DND-41 (cell line): ENCODE data around the gene TRMT10B.

Experiments used
- ATAC-seq: fragments of 200-7000 bp; cut with Tn5 transposase; 3 replicates; pipeline ENCODE4 v1.9.1; 2021; ENCODE audit warnings: low read depth; ENCODE audit not compliant: insufficient read depth
- DNase-seq: peaks from one replicate; pipeline ENCODE4 v3.0.0-alpha.2; 2020
- H2AFZ ChIP-seq: 2 replicates; pipeline ENCODE4 v1.6.0; 2012; ENCODE audit warnings: low read depth, low read length
- H3K27ac ChIP-seq: 2 replicates; pipeline ENCODE4 v1.5.1; 2012; ENCODE audit warnings: low read length, inconsistent platforms
- H3K27me3 ChIP-seq: fragments of 200-600 bp; sonication (generic); 2 replicates; pipeline ENCODE4 v1.6.0; 2012; ENCODE audit warnings: low read length, mild to moderate bottlenecking, inconsistent platforms; ENCODE audit not compliant: insufficient read depth, poor library complexity
- H3K36me3 ChIP-seq: 2 replicates; pipeline ENCODE4 v1.5.1; 2012; ENCODE audit warnings: low read length, inconsistent platforms; ENCODE audit not compliant: insufficient read depth
- H3K4me1 ChIP-seq: 2 replicates; pipeline ENCODE4 v1.5.1; 2012; ENCODE audit warnings: mild to moderate bottlenecking, low read length; ENCODE audit not compliant: insufficient read depth
- H3K4me2 ChIP-seq: 2 replicates; pipeline ENCODE4 v1.6.0; 2012; ENCODE audit warnings: mild to moderate bottlenecking, moderate library complexity, low read length, inconsistent platforms; ENCODE audit not compliant: insufficient read depth
- H3K4me3 ChIP-seq, 2 experiments: fragments of 200-600 bp in 1 of 2; shearing (Covaris generic) in 1 of 2; 2 replicates each; pipeline ENCODE4 v1.5.1; 2012 to 2016; ENCODE audit warnings: inconsistent platforms in 2 of 2, low read length in 2 of 2, mild to moderate bottlenecking in 2 of 2, low read depth in 1 of 2, moderate library complexity in 1 of 2
- H3K79me2 ChIP-seq: 2 replicates; pipeline ENCODE4 v1.6.0; 2012; ENCODE audit warnings: low read length, inconsistent platforms; ENCODE audit not compliant: insufficient read depth
- H3K9ac ChIP-seq: 2 replicates; pipeline ENCODE4 v1.6.0; 2012; ENCODE audit warnings: low read depth, mild to moderate bottlenecking, inconsistent platforms, low read length, moderate library complexity
- H3K9me3 ChIP-seq: 2 replicates; pipeline ENCODE4 v1.5.1; 2012; ENCODE audit warnings: low read length, moderate library complexity, mild to moderate bottlenecking, inconsistent platforms; ENCODE audit not compliant: insufficient read depth, severe bottlenecking
- H4K20me1 ChIP-seq: 2 replicates; pipeline ENCODE4 v1.6.0; 2012; ENCODE audit warnings: low read length; ENCODE audit not compliant: insufficient read depth
- CTCF ChIP-seq: IDR thresholded peaks from 2 replicates; pipeline ENCODE4 v1.5.1; 2012; ENCODE audit warnings: borderline replicate concordance, low read length, moderate library complexity, mild to moderate bottlenecking; ENCODE audit not compliant: poor library complexity, severe bottlenecking; ENCODE audit errors: extremely low read depth
- EZH2 ChIP-seq: IDR thresholded peaks from 3 replicates; pipeline ENCODE4 v1.6.1; 2012; ENCODE audit warnings: borderline replicate concordance, low read depth, mild to moderate bottlenecking, moderate library complexity, low read length, inconsistent platforms; ENCODE audit not compliant: severe bottlenecking

TRMT10B gene

DNA sequence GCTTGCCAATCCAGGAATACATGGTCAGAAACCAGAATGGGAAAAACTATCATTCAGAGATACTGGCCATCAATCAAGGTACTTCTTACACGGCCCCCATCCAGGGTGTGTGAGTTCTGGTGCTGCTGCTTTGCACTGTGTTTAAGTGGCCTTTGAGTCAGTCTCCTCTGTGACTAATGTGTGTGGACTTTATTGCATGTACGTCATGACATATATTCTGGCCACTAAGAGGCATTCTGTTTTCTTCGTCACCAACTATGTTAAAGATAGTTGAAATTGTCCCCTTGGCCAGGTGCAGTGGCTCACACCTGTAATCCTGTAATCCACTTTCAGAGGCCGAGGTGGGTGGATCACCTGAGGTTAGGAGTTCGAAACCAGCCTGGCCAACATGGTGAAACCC lies 22.7 kb downstream of the TRMT10B start:
- Histone ChIP-seq H3K36me3 (peaks cover 81% of the 10 kb centered on the region), H3K9ac (no peak overlapping the region), H3K4me2 (no peak overlapping the region), H3K27ac (no peak overlapping the region), H4K20me1 (peaks cover 3% of the 10 kb centered on the region; the same call in 1 of the 2 replicates), H3K27me3 (no peaks in the 10 kb centered on the region), H3K9me3 (no peaks in the 10 kb centered on the region), H3K4me3 (no peak overlapping the region), H3K79me2 (peaks cover 2% of the 10 kb centered on the region; the same call in 1 of the 2 replicates), H2AFZ (no peak overlapping the region), H3K4me1 (no peaks in the 10 kb centered on the region)
- DNase-seq (no peak), ATAC-seq (no peak)
- no peak for TF ChIP-seq EZH2
- TF ChIP-seq CTCF: no peak

DNA sequence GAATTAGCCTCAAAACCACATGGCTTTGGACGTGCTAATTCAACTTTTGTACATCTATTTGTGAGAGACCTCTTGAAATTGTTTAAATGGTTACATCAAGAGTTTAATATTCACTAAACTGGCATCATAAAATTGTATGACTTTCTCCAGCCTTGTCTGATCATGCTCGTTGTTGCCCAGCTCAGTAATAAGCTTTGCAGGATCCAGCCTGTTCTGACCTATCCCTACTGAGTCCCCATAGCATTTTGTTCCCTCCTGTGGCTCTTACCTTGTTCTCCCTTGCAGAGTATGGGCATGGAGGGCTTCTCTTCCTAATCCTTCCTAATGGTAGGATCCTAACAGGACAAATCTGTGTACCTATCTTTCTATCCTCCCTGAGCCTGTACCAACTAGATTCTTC lies 24.9 kb downstream of the TRMT10B start:
- no peak for ATAC-seq
- peaks cover 90% of the 10 kb centered on the region for H3K36me3 ChIP-seq

GRCh38 chr9:37784291-37784615 lies 30.6 kb downstream of the TRMT10B start:
- DNase-seq (no peak), ATAC-seq (peak; percentile 4; the same call in 1 of the 3 replicates)
- H2AFZ ChIP-seq: peak overlapping the region; percentile 99
- H3K36me3 ChIP-seq: peaks cover 52% of the 10 kb centered on the region
- H3K79me2 ChIP-seq: peaks cover 49% of the 10 kb centered on the region
- TF ChIP-seq CTCF (no peak), EZH2 (no peak)
- peak overlapping the region; percentile 50 to 72 for H3K4me3 ChIP-seq
- H3K9me3 ChIP-seq: no peaks in the 10 kb centered on the region
- peaks cover 34% of the 10 kb centered on the region for H3K4me1 ChIP-seq
- peaks cover 3% of the 10 kb centered on the region; the same call in 1 of the 2 replicates for H4K20me1 ChIP-seq
- peak overlapping the region; percentile 85 for H3K9ac ChIP-seq
- H3K27ac ChIP-seq: peak overlapping the region; percentile 90
- no peaks in the 10 kb centered on the region for H3K27me3 ChIP-seq
- H3K4me2 ChIP-seq: peak overlapping the region; percentile 84

More for the DNA sequence above, 24.9 kb downstream of the TRMT10B start:
- peaks cover 23% of the 10 kb centered on the region for H3K79me2 ChIP-seq
- no peak overlapping the region for H2AFZ ChIP-seq
- H3K9me3 ChIP-seq: no peaks in the 10 kb centered on the region
- no peak for DNase-seq
- TF ChIP-seq CTCF (no peak), EZH2 (no peak)
- H3K9ac ChIP-seq: no peak overlapping the region
- H4K20me1 ChIP-seq: peaks cover 5% of the 10 kb centered on the region; the same call in 1 of the 2 replicates
- H3K4me3 ChIP-seq: no peak overlapping the region
- H3K27me3 ChIP-seq: no peaks in the 10 kb centered on the region
- H3K4me2 ChIP-seq: no peak overlapping the region
- H3K27ac ChIP-seq: no peak overlapping the region
- peaks cover 17% of the 10 kb centered on the region for H3K4me1 ChIP-seq
